D721Med (cell line): Measurements from ENCODE around the gene C19orf18.

Experiments used
- DNase-seq: peaks from one replicate; pipeline ENCODE4 v3.0.0; 2011; ENCODE audit warnings: low spot score; ENCODE audit not compliant: insufficient read length
- FAIRE-seq: peaks from 2 replicates; lab custom pipeline; 2011; peaks lifted over from hg19 to GRCh38; lab: Jason Lieb, UNC
- CTCF ChIP-seq: IDR thresholded peaks from 2 replicates; pipeline ENCODE4 v1.5.1; 2012; ENCODE audit warnings: mild to moderate bottlenecking, control low read depth; ENCODE audit not compliant: insufficient read depth; ENCODE audit errors: missing control alignments

Gene C19orf18

DNA sequence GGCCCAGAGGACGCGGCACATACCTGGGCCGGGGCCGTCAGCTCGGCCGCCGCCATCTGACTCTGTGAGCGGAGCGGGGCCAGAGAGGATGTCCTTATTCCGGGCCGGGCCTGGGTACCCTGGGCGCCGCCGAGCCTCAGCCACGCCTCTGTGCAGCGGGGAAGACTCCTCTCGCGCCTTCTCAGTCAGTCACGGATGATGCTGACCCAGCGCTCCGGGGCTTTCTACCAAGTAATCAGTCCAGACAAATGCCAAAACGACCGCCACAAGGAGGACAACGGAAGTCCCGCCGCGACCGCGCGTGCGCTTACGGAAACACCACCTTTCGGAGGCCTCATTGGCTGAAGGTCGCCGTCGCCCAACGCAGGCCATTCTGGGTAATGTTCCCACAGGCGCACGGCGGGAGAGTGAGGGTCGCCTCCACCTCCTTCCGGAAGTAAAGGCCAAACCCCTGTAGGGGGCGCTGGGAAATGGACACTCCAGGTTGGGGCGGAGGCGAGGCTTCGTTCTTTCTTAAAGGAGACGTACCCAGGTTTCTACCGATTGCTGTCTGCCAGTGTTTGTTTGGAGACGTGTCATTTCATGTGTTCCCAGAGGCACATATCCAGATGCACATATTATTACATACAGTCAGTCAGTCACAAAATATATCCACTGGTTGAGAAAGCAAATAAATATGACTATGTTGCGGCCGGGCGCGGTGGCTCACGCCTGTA is 26.8 kb downstream of the C19orf18 start, which contains the start of gene ZNF256:
Gene ZNF256, minus strand, starts transcription at position 288 of the 716 bp plus-strand sequence. Its CDS starts 232 bp downstream, at position 56.
- DNase-seq, result peak; percentile 84
- peak; percentile 54 for TF ChIP-seq CTCF
- no peak for FAIRE-seq

- TF ChIP-seq CTCF, result no peak
- FAIRE-seq, result no peak
- DNase-seq, result no peak
Observed at GRCh38 chr19:57947088-57947418, 27.3 kb downstream of the C19orf18 start.

DNA sequence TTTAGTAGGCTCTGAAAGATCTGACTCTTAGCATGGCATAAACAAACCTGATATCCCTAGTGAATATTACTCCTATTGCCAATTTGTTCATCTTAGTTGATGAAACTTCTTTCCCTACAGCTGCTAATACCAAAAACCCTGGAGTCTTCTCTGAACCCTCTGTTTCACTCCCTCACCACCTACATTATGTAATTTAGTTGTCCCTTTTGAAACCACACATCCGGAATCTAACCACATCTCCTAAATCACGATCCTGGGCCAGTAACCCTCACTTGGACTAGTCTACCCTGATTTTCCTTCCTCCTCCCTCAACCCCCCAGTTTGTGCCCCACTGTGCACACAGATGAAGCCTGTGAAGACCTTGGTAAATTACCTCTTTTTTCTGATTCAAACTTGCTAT is 28.0 kb downstream of the C19orf18 start:
- no peak for DNase-seq
- FAIRE-seq, result no peak
- no peak for TF ChIP-seq CTCF

DNA sequence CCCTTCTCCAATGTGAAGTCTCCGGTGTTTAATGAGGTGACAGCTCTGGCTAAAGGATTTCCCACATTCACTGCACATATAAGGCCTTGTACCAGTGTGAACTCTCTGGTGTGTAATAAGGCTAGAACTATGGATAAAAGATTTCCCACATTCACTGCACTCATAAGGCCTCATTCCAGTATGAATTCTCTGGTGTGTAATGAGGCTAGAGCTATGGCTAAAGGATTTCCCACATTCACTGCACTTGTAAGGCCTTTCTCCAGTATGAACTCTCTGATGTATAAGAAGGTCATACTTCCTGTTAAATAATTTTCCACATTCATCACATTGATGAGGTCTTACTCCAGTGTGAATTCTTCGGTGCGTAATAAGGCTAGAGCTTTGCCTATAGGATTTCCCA is 32.7 kb downstream of the C19orf18 start:
- no peak for TF ChIP-seq CTCF
- no peak for FAIRE-seq

GRCh38 chr19:57935731-57936130 is 38.6 kb downstream of the C19orf18 start:
- TF ChIP-seq CTCF, result no peak
- FAIRE-seq (no peak), DNase-seq (no peak)

More for the DNA sequence above, 32.7 kb downstream of the C19orf18 start:
- no peak for DNase-seq

- no peak for TF ChIP-seq CTCF
- FAIRE-seq (peak; percentile 67), DNase-seq (peak; percentile 52)
Observed at GRCh38 chr19:57934820-57935665, 39.3 kb downstream of the C19orf18 start, which contains the start of gene ZNF418. Gene ZNF418, minus strand, starts transcription at chr19:57935402. Its CDS starts 1,580 bp downstream, at chr19:57933822.
